Measurements from ENCODE around the gene SCEL.

The SCEL gene

DNA sequence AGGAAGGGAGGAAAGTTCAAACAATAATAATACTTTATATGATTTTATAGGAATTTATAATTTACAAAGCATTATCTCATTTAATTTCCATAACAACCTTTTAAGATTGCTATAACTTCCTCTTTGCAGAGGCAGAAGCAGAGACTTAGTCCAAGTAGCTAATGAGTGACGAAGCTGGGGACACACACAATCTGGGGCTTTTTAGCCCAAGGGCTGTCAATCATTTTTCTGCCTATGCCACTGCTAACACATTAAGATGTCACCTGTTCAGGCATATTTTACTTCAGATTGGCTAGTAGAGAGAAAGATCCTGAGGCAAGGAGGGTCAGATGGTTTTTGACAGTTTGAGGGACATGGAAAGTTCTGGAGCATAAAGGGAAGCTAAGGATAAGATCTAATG lies 12.6 kb downstream of the SCEL start:
- DNase-seq (ENCODE audit: low read depth, low spot score): no peak
- in situ Hi-C loops (cut with HindIII; ENCODE audit: low sequenced_read_pairs): no loop called here
- TF ChIP-seq, protein P1, sequence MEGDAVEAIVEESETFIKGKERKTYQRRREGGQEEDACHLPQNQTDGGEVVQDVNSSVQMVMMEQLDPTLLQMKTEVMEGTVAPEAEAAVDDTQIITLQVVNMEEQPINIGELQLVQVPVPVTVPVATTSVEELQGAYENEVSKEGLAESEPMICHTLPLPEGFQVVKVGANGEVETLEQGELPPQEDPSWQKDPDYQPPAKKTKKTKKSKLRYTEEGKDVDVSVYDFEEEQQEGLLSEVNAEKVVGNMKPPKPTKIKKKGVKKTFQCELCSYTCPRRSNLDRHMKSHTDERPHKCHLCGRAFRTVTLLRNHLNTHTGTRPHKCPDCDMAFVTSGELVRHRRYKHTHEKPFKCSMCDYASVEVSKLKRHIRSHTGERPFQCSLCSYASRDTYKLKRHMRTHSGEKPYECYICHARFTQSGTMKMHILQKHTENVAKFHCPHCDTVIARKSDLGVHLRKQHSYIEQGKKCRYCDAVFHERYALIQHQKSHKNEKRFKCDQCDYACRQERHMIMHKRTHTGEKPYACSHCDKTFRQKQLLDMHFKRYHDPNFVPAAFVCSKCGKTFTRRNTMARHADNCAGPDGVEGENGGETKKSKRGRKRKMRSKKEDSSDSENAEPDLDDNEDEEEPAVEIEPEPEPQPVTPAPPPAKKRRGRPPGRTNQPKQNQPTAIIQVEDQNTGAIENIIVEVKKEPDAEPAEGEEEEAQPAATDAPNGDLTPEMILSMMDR (IDR thresholded peaks at IDR 0.05; ENCODE audit: low read depth, low read length): no peak
- no peak overlapping the region for H3K4me3 ChIP-seq (ENCODE audit: low read depth, low read length)

DNA sequence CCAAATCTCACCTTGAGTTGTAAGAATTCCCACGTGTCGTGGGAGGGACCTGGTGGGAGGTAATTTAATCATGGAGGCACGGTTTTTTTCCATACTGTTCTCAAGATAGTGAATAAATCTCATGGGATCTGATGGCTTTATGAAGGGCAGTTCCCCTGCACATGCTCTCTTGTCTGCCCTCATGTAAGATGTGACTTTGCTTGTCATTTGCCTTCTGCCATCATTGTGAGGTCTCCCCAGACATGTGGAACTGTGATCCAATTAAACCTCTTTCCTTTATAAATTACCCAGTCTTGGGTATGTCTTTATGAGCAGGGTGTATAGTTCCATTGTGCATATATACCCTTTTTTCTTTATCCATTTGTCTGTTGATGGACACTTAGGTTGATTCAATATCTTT lies 13.1 kb downstream of the SCEL start:
- DNase-seq (ENCODE audit: low read depth, low spot score): no peak
- TF ChIP-seq, protein P1 (IDR thresholded peaks at IDR 0.05; ENCODE audit: low read depth, low read length): no peak
- in situ Hi-C loops (cut with HindIII; ENCODE audit: low sequenced_read_pairs): no loop called here
- H3K4me3 ChIP-seq (ENCODE audit: low read depth, low read length): no peak overlapping the region

DNA sequence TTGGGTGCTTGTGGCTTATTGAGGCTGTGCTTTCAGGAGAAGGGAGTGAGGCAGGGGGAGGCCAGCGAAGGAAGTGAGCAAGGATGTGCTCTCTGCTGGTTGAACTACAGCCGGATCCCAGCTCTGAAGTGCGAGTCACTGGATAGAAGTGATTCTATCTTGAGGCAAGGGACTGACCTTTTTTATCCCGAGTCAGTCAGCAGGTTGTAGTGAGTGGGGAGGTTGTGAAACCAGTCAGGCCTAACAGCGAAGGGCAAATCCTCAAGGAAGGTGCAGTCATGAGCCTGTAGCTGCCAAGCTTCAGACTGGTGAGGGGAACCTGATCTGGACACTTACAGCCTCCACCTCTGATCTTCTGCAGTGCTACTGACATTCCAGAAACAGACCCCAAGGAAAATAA lies 18.6 kb downstream of the SCEL start:
- no peak for DNase-seq (ENCODE audit: low read depth, low spot score)
- TF ChIP-seq, protein P1 (IDR thresholded peaks at IDR 0.05; ENCODE audit: low read depth, low read length): no peak
- in situ Hi-C loops (cut with HindIII; ENCODE audit: low sequenced_read_pairs): no loop called here
- no peak overlapping the region for H3K4me3 ChIP-seq (ENCODE audit: low read depth, low read length)

DNA sequence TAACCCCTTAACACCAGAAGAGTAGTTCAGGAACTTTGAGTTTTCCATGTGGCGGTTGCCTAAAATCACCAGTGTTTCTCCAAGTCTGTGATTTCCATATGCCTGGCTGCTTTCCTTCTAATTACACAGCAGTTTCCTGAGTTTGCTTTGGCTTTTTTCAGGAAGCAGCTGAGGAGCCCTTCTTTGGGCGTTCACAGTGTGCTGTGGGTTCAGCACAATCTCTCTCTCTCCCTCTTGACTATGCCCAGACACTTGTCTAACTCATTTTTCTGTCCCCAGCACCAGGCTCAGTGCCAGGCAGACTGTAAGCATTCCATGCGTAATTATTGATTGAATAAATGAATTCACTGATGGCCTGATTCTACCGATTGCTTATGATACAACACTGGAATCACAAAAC lies 19.7 kb downstream of the SCEL start:
- H3K4me3 ChIP-seq (ENCODE audit: low read depth, low read length): no peak overlapping the region
- in situ Hi-C loops (cut with HindIII; ENCODE audit: low sequenced_read_pairs): no loop called here
- no peak for DNase-seq (ENCODE audit: low read depth, low spot score)
- TF ChIP-seq, protein P1 (IDR thresholded peaks at IDR 0.05; ENCODE audit: low read depth, low read length): no peak

DNA sequence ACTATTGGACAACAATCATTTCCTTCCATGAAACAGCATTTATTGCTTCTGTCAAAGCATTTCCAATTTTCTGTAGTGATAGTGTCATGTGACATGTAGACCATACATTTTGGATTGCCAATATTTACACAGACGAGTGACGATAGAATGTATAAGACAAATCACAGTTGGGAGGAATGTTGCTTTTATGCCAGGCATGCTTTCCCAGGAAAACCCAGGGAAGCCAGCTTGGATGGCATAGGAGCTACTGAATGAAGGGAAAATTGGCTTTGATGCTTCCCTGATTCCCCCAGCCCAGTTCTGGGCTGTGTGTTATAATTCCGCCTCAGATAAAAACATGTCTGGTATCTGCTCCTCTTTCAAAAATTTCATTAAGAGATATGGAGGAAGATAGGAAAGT lies 22.5 kb downstream of the SCEL start:
- in situ Hi-C loops (cut with HindIII; ENCODE audit: low sequenced_read_pairs): no loop called here
- TF ChIP-seq, protein P1 (IDR thresholded peaks at IDR 0.05; ENCODE audit: low read depth, low read length): no peak
- no peak for DNase-seq (ENCODE audit: low read depth, low spot score)
- H3K4me3 ChIP-seq (ENCODE audit: low read depth, low read length): no peak overlapping the region

DNA sequence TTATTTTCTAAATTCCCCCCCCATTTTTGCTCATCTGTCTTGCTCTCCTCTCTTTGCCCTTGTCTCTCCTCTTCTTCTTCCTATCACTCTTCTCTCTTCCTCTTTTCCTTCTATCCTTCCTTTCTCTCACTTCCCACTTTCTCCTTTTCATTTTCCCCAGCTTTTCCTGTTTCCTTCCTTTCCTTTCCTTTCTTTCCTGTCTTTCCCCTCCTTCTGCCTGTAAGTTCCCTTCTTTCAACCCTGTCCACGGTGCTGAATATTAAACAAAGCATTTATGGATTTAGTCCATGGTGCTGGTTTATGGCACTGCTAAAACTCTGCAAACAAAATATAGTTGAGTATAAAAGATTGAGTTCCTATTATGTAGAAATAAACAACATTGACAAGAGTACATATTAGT lies 27.6 kb downstream of the SCEL start:
- in situ Hi-C loops (cut with HindIII; ENCODE audit: low sequenced_read_pairs): no loop called here
- peak; percentile 54 for DNase-seq (ENCODE audit: low read depth, low spot score)
- TF ChIP-seq, protein P1 (IDR thresholded peaks at IDR 0.05; ENCODE audit: low read depth, low read length): no peak
- no peak overlapping the region for H3K4me3 ChIP-seq (ENCODE audit: low read depth, low read length)

DNA sequence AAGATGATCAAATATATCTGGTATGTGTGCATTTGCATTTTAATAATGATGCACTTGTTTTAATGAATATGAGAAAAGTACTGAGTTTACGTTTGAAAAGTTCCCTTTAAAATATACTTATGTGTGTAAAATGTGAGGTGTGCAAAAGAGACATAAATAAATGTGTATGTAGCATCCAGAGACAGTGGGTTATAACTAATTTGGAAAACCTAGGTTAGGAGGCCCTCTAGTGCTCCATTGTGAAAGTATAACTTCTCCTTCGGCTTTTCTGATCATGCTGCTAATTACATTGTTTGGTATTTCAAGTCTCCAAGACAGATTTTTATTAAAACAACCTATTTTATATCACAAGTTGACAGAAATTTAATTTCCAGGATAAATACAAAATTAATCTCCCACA lies 30.1 kb downstream of the SCEL start:
- peak; percentile 53 for DNase-seq (ENCODE audit: low read depth, low spot score)
- H3K4me3 ChIP-seq (ENCODE audit: low read depth, low read length): no peak overlapping the region
- in situ Hi-C loops (cut with HindIII; ENCODE audit: low sequenced_read_pairs): no loop called here
- TF ChIP-seq, protein P1 (IDR thresholded peaks at IDR 0.05; ENCODE audit: low read depth, low read length): peak; percentile 61
